Mucosa of stomach (tissue), 1 donor: ENCODE results near the gene CACNA2D3.

Experiments
- H3K27me3 ChIP-seq: one replicate; pipeline ENCODE4 v1.7.0; 2013; ENCODE audit warnings: mild to moderate bottlenecking, low read length; ENCODE audit not compliant: control insufficient read depth, insufficient read depth
- H3K36me3 ChIP-seq: one replicate; pipeline ENCODE4 v1.7.0; 2013; ENCODE audit warnings: low read length; ENCODE audit not compliant: control insufficient read depth, insufficient read depth
- H3K4me1 ChIP-seq: one replicate; pipeline ENCODE4 v1.7.0; 2013; ENCODE audit warnings: mild to moderate bottlenecking, low read length; ENCODE audit not compliant: control insufficient read depth, insufficient read depth
- H3K4me3 ChIP-seq: one replicate; pipeline ENCODE4 v1.7.0; 2013; ENCODE audit warnings: low read length
- H3K9ac ChIP-seq: one replicate; pipeline ENCODE4 v1.7.0; 2013; ENCODE audit warnings: mild to moderate bottlenecking, low read length, moderate library complexity
- H3K9me3 ChIP-seq: one replicate; pipeline ENCODE4 v1.7.0; 2013; ENCODE audit warnings: mild to moderate bottlenecking, low read length, moderate library complexity; ENCODE audit not compliant: control insufficient read depth
- donor health status: Pancreatic carcinoma.

Gene CACNA2D3

DNA sequence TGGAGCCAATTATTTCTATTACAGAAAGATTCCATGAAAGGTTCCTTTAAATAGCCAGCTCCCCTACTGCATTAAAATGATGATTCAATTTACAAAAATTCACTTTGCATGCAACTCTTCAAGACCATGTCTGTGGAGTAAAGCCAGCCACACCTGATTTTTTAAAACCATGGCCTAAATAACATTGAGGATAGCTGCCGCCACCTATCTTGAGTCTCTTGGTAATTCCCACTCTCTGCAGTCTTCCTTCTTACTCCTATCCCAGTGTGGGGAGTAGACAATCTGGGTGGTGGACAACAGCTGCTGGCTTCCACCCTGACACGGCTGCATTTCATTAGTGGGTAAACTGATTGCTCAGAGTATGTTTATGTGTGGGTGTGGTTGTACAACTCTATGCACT lies 794.8 kb downstream of the CACNA2D3 start:
- no peaks in the 10 kb centered on the region for H3K9me3 ChIP-seq
- no peaks in the 10 kb centered on the region for H3K4me1 ChIP-seq
- H3K36me3 ChIP-seq = no peaks in the 10 kb centered on the region
- no peak overlapping the region for H3K4me3 ChIP-seq
- H3K27me3 ChIP-seq = no peaks in the 10 kb centered on the region
- H3K9ac ChIP-seq = no peak overlapping the region

DNA sequence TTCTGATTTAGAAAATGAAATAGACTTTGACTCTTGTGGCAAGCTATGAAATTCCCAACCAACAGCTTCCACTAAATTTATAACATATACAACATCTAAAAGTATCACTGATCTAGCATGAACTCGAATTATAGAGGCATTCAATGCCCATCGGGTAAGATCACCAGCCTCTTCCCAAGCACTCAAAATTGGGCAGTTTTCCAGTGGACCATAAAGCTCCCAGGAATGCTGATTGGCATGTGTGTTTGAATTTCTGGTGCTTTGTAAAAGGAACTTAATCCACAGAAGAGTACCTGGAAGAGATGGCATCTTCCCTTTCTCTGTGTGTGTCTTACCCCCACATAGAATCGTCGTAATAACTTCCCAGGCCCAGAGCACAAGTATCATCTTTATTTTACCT lies 795.5 kb downstream of the CACNA2D3 start:
- Histone ChIP-seq H3K9ac (no peak overlapping the region), H3K9me3 (no peaks in the 10 kb centered on the region), H3K4me3 (no peak overlapping the region), H3K27me3 (no peaks in the 10 kb centered on the region), H3K36me3 (no peaks in the 10 kb centered on the region), H3K4me1 (no peaks in the 10 kb centered on the region)

DNA sequence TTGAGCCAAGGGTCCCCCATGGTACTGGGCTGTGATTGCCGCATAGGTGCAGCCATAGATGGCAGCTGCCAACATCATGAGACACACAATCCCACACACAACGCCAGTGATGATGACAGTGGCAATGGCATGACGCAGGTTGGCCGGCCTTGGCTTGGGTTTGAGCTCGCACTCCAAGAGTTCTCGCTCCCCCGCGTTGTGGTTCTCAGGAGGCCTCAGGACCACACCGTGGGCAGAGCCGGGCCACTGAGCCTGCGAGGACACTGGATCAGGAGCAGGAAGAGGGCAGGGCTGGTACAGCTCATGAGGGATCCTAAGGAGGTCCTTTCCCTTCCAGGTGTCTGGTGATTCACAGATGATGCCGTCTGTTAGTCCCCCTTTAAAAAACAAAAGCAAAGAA lies 796.2 kb downstream of the CACNA2D3 start:
- Histone ChIP-seq H3K27me3 (no peaks in the 10 kb centered on the region), H3K4me1 (no peaks in the 10 kb centered on the region), H3K4me3 (no peak overlapping the region), H3K36me3 (no peaks in the 10 kb centered on the region), H3K9me3 (no peaks in the 10 kb centered on the region), H3K9ac (no peak overlapping the region)

DNA sequence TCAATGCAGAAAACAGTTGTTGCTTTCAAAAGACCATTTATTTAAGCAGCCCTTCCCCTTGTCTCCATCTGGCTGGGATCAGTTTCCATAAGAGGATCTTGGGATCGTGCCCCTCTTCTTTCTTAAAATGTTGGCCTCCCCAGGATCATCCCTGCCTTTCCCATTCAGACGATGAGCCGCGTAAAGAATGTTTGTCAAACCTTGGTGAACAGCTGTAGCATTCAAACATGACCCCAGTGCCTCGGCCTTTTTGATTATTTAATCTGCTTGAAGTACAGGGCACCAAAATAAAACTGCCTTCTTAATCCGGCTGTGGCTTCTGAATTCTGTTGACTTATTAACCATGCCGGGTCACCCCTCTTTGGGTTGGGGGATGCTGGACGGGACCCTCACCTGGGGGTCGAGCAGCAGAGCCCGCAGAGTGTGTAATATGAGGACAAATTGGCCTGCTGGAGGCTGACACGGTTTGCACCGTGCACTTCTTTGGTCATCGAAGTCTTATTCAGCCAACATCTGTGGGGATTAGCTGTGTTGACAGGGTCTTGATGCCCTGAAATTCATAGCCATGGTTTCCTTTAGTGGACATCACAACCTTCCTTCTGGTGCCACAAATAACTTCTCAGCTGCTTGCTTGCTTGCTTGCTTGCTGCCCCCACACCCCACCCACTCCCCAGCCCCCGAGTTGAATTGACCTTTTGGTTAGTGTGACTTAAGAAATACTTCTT lies 805.9 kb downstream of the CACNA2D3 start, which contains the start of gene LRTM1:
LRTM1 (minus strand) TSS at position 14 of the 725 bp plus-strand sequence. CDS start 148 bp downstream, outside the sequence.
- Histone ChIP-seq H3K4me3 (no peak within 1 kb of the TSS), H3K9me3 (no peaks in the 10 kb centered on the region), H3K9ac (no peak within 1 kb of the TSS), H3K4me1 (no peaks in the 10 kb centered on the region), H3K27me3 (no peaks in the 10 kb centered on the region), H3K36me3 (no peaks in the 10 kb centered on the region)

DNA sequence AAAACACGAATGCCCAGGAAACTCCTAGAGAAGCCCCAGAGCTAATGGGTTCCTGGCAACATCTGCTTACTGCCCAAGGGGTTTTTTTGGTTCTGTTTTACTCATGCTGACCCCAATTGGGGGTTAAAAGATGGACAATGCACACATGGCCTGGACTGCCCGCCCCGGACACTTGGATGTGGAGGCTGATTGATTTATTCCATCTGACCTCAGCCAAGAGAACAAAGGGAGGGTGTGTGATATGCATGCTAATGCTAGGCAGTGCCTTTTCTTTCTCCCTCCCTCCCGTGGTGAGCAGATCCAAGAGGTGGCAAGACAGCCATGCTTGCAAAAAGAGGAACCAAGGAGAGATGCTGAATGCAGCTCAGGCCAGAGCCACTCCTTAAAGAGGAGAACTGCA lies 808.8 kb downstream of the CACNA2D3 start:
- H3K36me3 ChIP-seq = no peaks in the 10 kb centered on the region
- H3K4me3 ChIP-seq = no peak overlapping the region
- no peaks in the 10 kb centered on the region for H3K4me1 ChIP-seq
- H3K27me3 ChIP-seq = no peaks in the 10 kb centered on the region
- no peak overlapping the region for H3K9ac ChIP-seq
- no peaks in the 10 kb centered on the region for H3K9me3 ChIP-seq

DNA sequence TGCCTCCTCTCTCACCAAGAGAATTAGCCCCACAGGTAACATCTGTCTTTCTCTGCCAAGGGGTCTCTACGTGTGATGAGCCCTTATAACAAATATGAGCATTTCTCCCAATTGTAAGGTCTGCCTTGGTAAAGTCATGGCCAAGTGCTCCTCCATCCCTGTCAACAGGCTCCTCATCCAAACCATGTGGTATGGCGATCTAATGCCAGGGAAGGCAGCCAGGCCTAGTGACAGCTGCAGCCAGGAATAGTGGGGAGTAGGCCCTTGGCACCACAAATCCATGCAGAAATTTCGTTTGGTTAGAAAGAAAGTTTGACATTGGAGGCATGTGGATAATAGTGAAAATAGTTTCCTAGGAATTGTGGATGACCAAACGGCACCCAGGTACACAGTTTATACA lies 810.3 kb downstream of the CACNA2D3 start:
- Histone ChIP-seq H3K36me3 (no peaks in the 10 kb centered on the region), H3K9ac (no peak overlapping the region), H3K9me3 (no peaks in the 10 kb centered on the region), H3K4me1 (no peaks in the 10 kb centered on the region), H3K27me3 (peaks cover 3% of the 10 kb centered on the region), H3K4me3 (no peak overlapping the region)

DNA sequence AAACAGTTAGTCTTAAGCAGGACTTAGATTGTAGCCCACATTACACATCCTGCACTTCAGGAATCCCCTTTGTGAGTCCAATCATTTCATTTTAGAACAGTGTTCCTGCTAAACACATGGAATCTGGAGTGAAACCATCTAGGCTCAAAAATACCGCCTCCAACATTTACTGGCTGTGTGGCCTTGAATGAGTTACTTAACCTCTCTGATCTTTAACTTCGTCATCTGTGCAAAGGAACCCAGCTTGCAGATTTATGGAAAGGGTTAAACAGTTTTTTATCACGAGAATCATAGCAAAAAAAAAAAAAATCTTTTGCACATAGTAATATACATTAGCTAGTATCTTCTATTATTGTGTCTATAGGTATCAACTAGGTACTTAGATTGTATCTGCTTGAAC lies 813.5 kb downstream of the CACNA2D3 start:
- Histone ChIP-seq H3K9me3 (no peaks in the 10 kb centered on the region), H3K36me3 (no peaks in the 10 kb centered on the region), H3K9ac (no peak overlapping the region), H3K27me3 (peaks cover 3% of the 10 kb centered on the region), H3K4me3 (no peak overlapping the region), H3K4me1 (no peaks in the 10 kb centered on the region)

DNA sequence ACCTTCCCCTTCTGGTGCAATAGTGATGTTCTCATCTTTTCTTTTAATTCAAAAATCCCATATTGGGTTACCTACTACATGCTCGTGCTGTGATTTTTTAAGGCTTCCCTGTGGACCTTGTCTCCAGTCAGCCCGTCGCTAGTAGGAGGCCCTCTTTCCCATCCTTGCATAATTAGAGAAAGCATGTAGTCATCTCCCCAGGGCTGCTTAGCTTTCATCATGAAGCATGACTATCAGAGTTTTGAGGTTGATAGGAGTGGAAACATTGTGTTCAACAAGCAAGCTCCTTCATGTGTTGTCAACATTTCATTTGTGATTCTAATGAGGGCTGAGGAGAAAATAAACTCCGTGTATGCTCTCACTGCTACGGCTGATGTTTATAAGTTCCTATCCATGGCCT lies 814.2 kb downstream of the CACNA2D3 start:
- Histone ChIP-seq H3K9ac (no peak overlapping the region), H3K27me3 (peaks cover 3% of the 10 kb centered on the region), H3K36me3 (no peaks in the 10 kb centered on the region), H3K4me1 (no peaks in the 10 kb centered on the region), H3K9me3 (no peaks in the 10 kb centered on the region), H3K4me3 (no peak overlapping the region)

DNA sequence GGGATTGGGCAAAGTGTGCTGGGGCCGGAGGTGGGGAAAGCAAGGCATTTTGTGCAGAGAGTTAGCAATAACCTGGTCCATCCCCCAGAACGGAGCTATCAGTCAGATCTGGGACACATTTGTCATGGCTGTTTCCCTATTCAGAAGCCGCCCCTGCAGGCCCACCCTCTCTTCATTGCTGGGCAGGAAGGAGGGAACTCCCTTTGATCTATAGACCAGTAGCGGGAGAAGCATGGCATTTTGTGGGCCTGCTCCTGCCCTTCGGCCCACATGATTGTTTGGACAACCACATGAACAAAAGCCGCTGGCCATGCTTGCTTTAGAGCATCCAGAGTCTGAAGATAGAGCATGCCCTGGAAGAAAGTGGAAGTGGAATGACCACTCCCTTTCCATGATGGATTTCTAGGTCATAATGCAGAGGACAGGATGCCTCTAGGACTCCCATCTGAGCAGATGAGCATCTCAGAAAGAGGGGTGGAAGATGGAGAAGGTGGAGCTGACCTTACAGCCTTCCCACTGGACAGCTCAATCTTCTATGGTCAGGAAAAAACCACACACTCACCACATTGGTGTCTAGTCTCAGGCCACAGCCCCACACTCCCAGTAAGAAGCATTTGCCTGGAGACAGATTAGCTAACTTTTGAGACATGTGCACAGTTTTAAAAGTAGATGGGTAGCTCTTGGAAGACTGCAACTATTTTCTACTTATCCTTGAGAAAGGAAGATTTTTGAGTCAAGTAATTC lies 817.4 kb downstream of the CACNA2D3 start:
- H3K27me3 ChIP-seq = peaks cover 3% of the 10 kb centered on the region
- no peaks in the 10 kb centered on the region for H3K4me1 ChIP-seq
- no peak overlapping the region for H3K4me3 ChIP-seq
- H3K9me3 ChIP-seq = no peaks in the 10 kb centered on the region
- no peaks in the 10 kb centered on the region for H3K36me3 ChIP-seq
- no peak overlapping the region for H3K9ac ChIP-seq

DNA sequence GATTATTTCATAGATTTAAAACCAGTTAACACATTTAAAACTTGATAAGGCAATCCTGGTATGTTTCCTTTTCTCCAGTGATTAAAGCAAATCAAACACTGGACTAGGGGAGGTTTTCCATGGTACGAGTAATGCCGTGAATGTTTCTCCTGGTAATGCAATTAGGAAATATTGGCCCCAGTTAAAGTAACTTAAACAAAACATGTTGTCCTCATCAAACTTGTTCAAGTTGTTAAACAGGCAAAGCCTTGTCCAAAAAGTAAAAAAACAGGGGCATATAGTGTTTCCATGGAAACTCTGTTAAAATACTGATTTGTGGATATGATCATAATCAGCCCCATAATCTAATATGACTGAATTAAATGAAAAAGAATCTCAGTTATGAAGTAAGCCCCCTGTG lies 818.6 kb downstream of the CACNA2D3 start:
- H3K4me3 ChIP-seq = no peak overlapping the region
- H3K4me1 ChIP-seq = no peaks in the 10 kb centered on the region
- no peaks in the 10 kb centered on the region for H3K9me3 ChIP-seq
- peaks cover 3% of the 10 kb centered on the region for H3K27me3 ChIP-seq
- H3K36me3 ChIP-seq = no peaks in the 10 kb centered on the region
- H3K9ac ChIP-seq = no peak overlapping the region

DNA sequence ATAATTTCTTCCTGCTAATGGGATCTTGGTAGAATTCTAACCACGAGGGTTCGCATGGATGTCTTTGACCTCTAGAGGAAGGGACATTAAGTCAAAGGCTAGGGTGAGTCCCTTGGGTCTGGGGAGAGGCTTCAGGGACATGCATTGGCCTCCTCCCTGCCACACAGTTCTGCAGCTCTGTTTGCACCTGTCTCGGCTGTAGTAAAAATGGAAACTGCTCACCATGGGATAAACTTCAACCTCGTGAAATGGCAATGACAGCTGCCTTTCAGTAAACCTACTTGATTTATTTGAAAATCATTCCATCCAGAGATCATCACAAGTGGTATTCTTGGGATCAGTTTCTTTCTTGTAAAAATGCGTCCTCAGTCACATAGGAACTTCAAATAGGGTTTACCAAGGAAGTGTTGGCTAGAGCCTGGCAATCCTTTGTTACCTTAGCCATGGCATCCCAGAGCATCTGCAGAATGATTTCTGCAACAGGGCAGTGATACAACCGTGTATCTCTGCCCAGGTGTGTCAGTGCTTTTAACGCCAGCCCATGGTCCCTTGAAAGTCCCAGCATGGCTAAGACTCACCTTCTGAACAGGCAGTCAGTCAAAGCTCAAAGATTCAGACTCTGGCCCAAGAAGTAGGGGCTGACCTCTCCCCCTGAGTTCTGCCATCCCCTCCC lies 819.5 kb downstream of the CACNA2D3 start:
- Histone ChIP-seq H3K4me1 (no peaks in the 10 kb centered on the region), H3K27me3 (peaks cover 3% of the 10 kb centered on the region), H3K4me3 (no peak overlapping the region), H3K9ac (no peak overlapping the region), H3K36me3 (no peaks in the 10 kb centered on the region), H3K9me3 (no peaks in the 10 kb centered on the region)

DNA sequence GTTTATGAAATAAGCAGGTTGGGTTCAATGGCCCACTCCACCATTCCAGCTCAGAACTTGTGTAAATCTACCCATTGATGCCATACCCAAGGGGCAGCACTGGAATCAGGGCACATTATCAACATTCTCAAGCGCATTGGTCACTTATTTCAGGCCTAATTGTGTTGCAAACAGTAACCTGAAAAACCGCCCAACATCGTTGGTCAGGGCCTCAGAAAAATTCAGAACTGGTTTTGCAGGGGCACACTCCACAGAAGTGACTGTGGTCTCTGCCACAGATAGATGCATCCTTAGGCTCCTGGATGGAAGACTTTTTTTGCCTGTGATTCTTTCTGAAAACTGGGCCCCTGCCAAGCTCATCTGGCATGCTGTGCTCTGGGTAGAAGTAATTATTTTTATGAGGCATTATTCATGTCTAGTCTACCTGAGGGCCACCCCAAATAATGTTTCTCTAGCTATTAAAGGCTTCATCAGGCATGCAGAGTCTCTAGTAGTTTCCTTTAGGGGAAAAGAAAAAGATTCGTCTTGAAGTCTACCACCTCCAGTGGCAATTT lies 827.2 kb downstream of the CACNA2D3 start:
- no peaks in the 10 kb centered on the region for H3K4me1 ChIP-seq
- no peaks in the 10 kb centered on the region for H3K9me3 ChIP-seq
- H3K9ac ChIP-seq = no peak overlapping the region
- no peaks in the 10 kb centered on the region for H3K36me3 ChIP-seq
- H3K27me3 ChIP-seq = no peaks in the 10 kb centered on the region
- no peak overlapping the region for H3K4me3 ChIP-seq
